H1 (cell line): ENCODE data around the gene CDC14B. TPM values are rescaled to one million over a fixed set of nuclear protein-coding genes. Genes with fewer than 3 reads are reported as not detected.

Experiments
- CTCF ChIA-PET: fragments of 300-600 bp; sonication (Branson Sonifier 250); formaldehyde crosslinking; loops from one replicate; lab custom pipeline; 2021; ENCODE audit not compliant: partially characterized antibody; lab: Charles Lee
- POLR2A ChIA-PET: fragments of 300-600 bp; sonication (Branson Sonifier 250); formaldehyde crosslinking; loops from one replicate; lab custom pipeline; 2021; ENCODE audit warnings: inconsistent platforms; ENCODE audit not compliant: partially characterized antibody; lab: Charles Lee
- DNase-seq, 2 experiments: peaks; one replicate each; pipeline versions ENCODE4 v3.0.0 to v3.0.0-alpha.2; 2010 to 2022; ENCODE audit warnings: low spot score in 2 of 2, low read depth in 1 of 2, mixed read lengths in 1 of 2
- FAIRE-seq: peaks from 2 replicates; lab custom pipeline; 2011; peaks lifted over from hg19 to GRCh38; lab: Jason Lieb, UNC
- H2AFZ ChIP-seq: 2 replicates; pipeline ENCODE4 v1.8.1; 2012; ENCODE audit warnings: low read length, inconsistent platforms
- H2AK5ac ChIP-seq: 2 replicates; pipeline ENCODE4 v1.6.1; 2013; ENCODE audit warnings: low read depth, low read length
- H2BK120ac ChIP-seq: replicated peaks from 2 replicates; pipeline ENCODE3; 2013; ENCODE audit warnings: low read depth, low read length, inconsistent platforms
- H2BK12ac ChIP-seq: 2 replicates; pipeline ENCODE4 v1.6.1; 2013; ENCODE audit warnings: low read depth, low read length
- H2BK15ac ChIP-seq: 2 replicates; pipeline ENCODE4 v1.6.1; 2013; ENCODE audit warnings: low read length
- H2BK20ac ChIP-seq: 2 replicates; pipeline ENCODE4 v1.6.1; 2013; ENCODE audit warnings: low read length
- H2BK5ac ChIP-seq: 2 replicates; pipeline ENCODE4 v1.6.1; 2013; ENCODE audit warnings: low read depth, low read length
- H3K14ac ChIP-seq: 2 replicates; pipeline ENCODE4 v1.6.1; 2013; ENCODE audit warnings: inconsistent platforms; ENCODE audit not compliant: insufficient read length
- H3K18ac ChIP-seq: 2 replicates; pipeline ENCODE4 v1.6.1; 2013; ENCODE audit warnings: low read length; ENCODE audit errors: extremely low read depth
- H3K23ac ChIP-seq: 2 replicates; pipeline ENCODE4 v1.6.1; 2013; ENCODE audit warnings: inconsistent platforms; ENCODE audit not compliant: insufficient read length
- H3K23me2 ChIP-seq: 2 replicates; pipeline ENCODE4 v1.6.1; 2013; ENCODE audit warnings: low read depth, low read length
- H3K27ac ChIP-seq: 2 replicates; pipeline ENCODE4 v1.6.1; 2011; ENCODE audit warnings: low read depth, low read length, inconsistent platforms
- H3K27me3 ChIP-seq, 4 experiments: replicated peaks in 1 of 4; 1 replicate in 1 of 4; 2 replicates in 3 of 4; pipeline versions ENCODE4 v1.6.1 to v1.8.1; 2011 to 2013; ENCODE audit warnings: low read length in 3 of 4, mild to moderate bottlenecking in 3 of 4, inconsistent platforms in 2 of 4, mixed read lengths in 2 of 4, moderate library complexity in 1 of 4; ENCODE audit not compliant: control insufficient read depth in 3 of 4, insufficient read depth in 3 of 4; ENCODE audit errors: extremely low read depth in 1 of 4
- H3K36me3 ChIP-seq, 4 experiments: 2 replicates each; pipeline versions ENCODE4 v1.6.1 to v1.8.1; 2011 to 2013; ENCODE audit warnings: mild to moderate bottlenecking in 4 of 4, low read length in 3 of 4, moderate library complexity in 2 of 4, control low read depth in 1 of 4, inconsistent platforms in 1 of 4; ENCODE audit not compliant: insufficient read depth in 4 of 4, control insufficient read depth in 2 of 4
- H3K4ac ChIP-seq: replicated peaks from 2 replicates; pipeline ENCODE3; 2013; ENCODE audit warnings: low read length, low read depth, mixed read lengths, inconsistent platforms; ENCODE audit not compliant: insufficient read length
- H3K4me1 ChIP-seq, 4 experiments: replicated peaks in 1 of 4; 1 replicate in 1 of 4; 2 replicates in 3 of 4; pipeline versions ENCODE4 v1.6.1 to v1.8.1; 2011 to 2013; ENCODE audit warnings: low read length in 3 of 4, inconsistent platforms in 2 of 4, mixed read lengths in 1 of 4; ENCODE audit not compliant: insufficient read depth in 4 of 4, control insufficient read depth in 3 of 4
- H3K4me2 ChIP-seq, 2 experiments: 2 replicates each; pipeline versions ENCODE4 v1.6.1 to v1.8.1; 2011 to 2013; ENCODE audit warnings: low read depth in 2 of 2, low read length in 2 of 2, control low read depth in 1 of 2, inconsistent platforms in 1 of 2, mild to moderate bottlenecking in 1 of 2; ENCODE audit not compliant: insufficient read depth in 1 of 2
- H3K4me3 ChIP-seq, 4 experiments: fragments of 200-600, 300-600 bp in 1 of 4; sonication (generic), shearing (Covaris generic), sonication (Bioruptor Twin) in 1 of 4; 2 replicates each; pipeline versions ENCODE4 v1.5.1 to v1.8.1; 2011 to 2016; ENCODE audit warnings: low read length in 4 of 4, low read depth in 3 of 4, control low read depth in 2 of 4, inconsistent platforms in 2 of 4, mild to moderate bottlenecking in 2 of 4, mixed read lengths in 1 of 4, moderate library complexity in 1 of 4; ENCODE audit not compliant: insufficient read depth in 2 of 4; ENCODE audit errors: extremely low read depth in 1 of 4
- H3K56ac ChIP-seq: replicated peaks from 2 replicates; pipeline ENCODE3; 2013; ENCODE audit warnings: low read depth, mild to moderate bottlenecking, mixed read lengths, low read length, inconsistent platforms; ENCODE audit not compliant: insufficient read length
- H3K79me1 ChIP-seq: 2 replicates; pipeline ENCODE4 v1.6.1; 2013; ENCODE audit warnings: low read depth, low read length, control low read depth
- H3K79me2 ChIP-seq, 2 experiments: 2 replicates each; pipeline versions ENCODE4 v1.6.1 to v1.8.1; 2012 to 2013; ENCODE audit warnings: low read length in 2 of 2, mild to moderate bottlenecking in 2 of 2, inconsistent platforms in 1 of 2; ENCODE audit not compliant: insufficient read depth in 2 of 2, control insufficient read depth in 1 of 2
- H3K9ac ChIP-seq, 4 experiments: replicated peaks in 1 of 4; 1 replicate in 1 of 4; 2 replicates in 3 of 4; pipeline versions ENCODE4 v1.6.1 to v1.8.1; 2011 to 2013; ENCODE audit warnings: low read depth in 3 of 4, low read length in 3 of 4, control low read depth in 2 of 4, mild to moderate bottlenecking in 2 of 4, moderate library complexity in 2 of 4, inconsistent platforms in 1 of 4; ENCODE audit errors: extremely low read depth in 1 of 4
- H3K9me3 ChIP-seq, 2 experiments: 2 replicates each; pipeline versions ENCODE4 v1.6.1 to v1.8.1; 2012 to 2013; ENCODE audit warnings: mild to moderate bottlenecking in 2 of 2, moderate library complexity in 2 of 2, control low read depth in 1 of 2, inconsistent platforms in 1 of 2, low read depth in 1 of 2, low read length in 1 of 2, mixed read lengths in 1 of 2; ENCODE audit not compliant: insufficient read depth in 2 of 2
- H4K20me1 ChIP-seq, 2 experiments: replicated peaks in 1 of 2; 2 replicates each; pipeline versions ENCODE3 to v1.8.1; 2011 to 2013; ENCODE audit warnings: inconsistent platforms in 2 of 2, low read length in 2 of 2, mild to moderate bottlenecking in 1 of 2; ENCODE audit not compliant: insufficient read depth in 2 of 2, control insufficient read depth in 1 of 2
- H4K5ac ChIP-seq: 2 replicates; pipeline ENCODE4 v1.6.1; 2013; ENCODE audit warnings: low read length, low read depth, mixed read lengths, inconsistent platforms; ENCODE audit not compliant: insufficient read length
- H4K8ac ChIP-seq: 2 replicates; pipeline ENCODE4 v1.8.0; 2013; ENCODE audit warnings: mild to moderate bottlenecking, moderate library complexity, low read length, inconsistent platforms; ENCODE audit not compliant: insufficient read depth; ENCODE audit errors: extremely low read depth
- H4K91ac ChIP-seq: replicated peaks from 2 replicates; pipeline ENCODE3; 2013; ENCODE audit warnings: low read length, mixed read lengths, inconsistent platforms; ENCODE audit not compliant: insufficient read length
- ATF2 ChIP-seq: IDR thresholded peaks from 2 replicates; pipeline ENCODE4 v1.6.1; 2012; ENCODE audit warnings: low read length, inconsistent platforms
- JUN ChIP-seq: IDR thresholded peaks from 2 replicates; pipeline ENCODE4 v1.6.1; 2011; ENCODE audit warnings: low read depth, mild to moderate bottlenecking, improper control_type of control experiment, low read length
- NANOG ChIP-seq: IDR thresholded peaks from 2 replicates; pipeline ENCODE4 v1.6.1; 2011; ENCODE audit warnings: low read length, low read depth, mild to moderate bottlenecking, inconsistent platforms; ENCODE audit not compliant: insufficient read depth, poor library complexity, severe bottlenecking
- PHF8 ChIP-seq: fragments of 200-600 bp; sonication (generic); conservative IDR thresholded peaks from 2 replicates; pipeline ENCODE4 v1.7.1; 2012; ENCODE audit warnings: low read depth, mild to moderate bottlenecking, inconsistent platforms, low read length, moderate library complexity
- RAD21 ChIP-seq, 2 experiments: IDR thresholded peaks in 1 of 2; conservative IDR thresholded peaks in 1 of 2; 2 replicates each; pipeline ENCODE4 v1.6.1; 2011; ENCODE audit warnings: low read depth in 2 of 2, low read length in 2 of 2, improper control_type of control experiment in 1 of 2, inconsistent platforms in 1 of 2, mild to moderate bottlenecking in 1 of 2, moderate library complexity in 1 of 2
- SP4 ChIP-seq: IDR thresholded peaks from 2 replicates; pipeline ENCODE4 v1.6.1; 2012; ENCODE audit warnings: low read length, inconsistent platforms
- TAF1 ChIP-seq: IDR thresholded peaks from 2 replicates; pipeline ENCODE4 v1.6.1; 2011; ENCODE audit warnings: mild to moderate bottlenecking, low read depth, low read length
- WGBS, 2 experiments: shearing (Covaris generic) in 1 of 2; methylation state at CpG; one replicate each; pipeline versions ENCODE4 v1.1.6 to v1.1.7; 2013 to 2015; ENCODE audit warnings: low lambda C conversion rate in 2 of 2, mixed read lengths in 2 of 2, inconsistent platforms in 1 of 2, low coverage in 1 of 2, missing lambda C conversion rate in 1 of 2; ENCODE audit not compliant: insufficient replicate concordance in 2 of 2, insufficient coverage in 1 of 2, insufficient read length in 1 of 2; ENCODE audit errors: extremely low coverage in 1 of 2, missing lambda C conversion rate in 1 of 2; 5-methylcytosine and 5-hydroxymethylcytosine counted together
- polyA plus RNA-seq, 7 experiments: library from polyadenylated mRNA; depleted of rRNA in 3 of 7; stranded (reverse) in 5 of 7; unstranded in 2 of 7; fragments of >200 nt in 5 of 7; fragments of 200-250 nt in 2 of 7; gene quantifications; 1 replicate in 5 of 7; 2 replicates in 1 of 7; 4 replicates in 1 of 7; pipeline versions ENCODE4 v1.2.1 to v1.2.3, GENCODE V29; 2011 to 2013; ENCODE audit warnings: missing spikeins in 2 of 7, mixed read lengths in 2 of 7
- total RNA-seq: library from RNA; stranded (reverse); fragmentation: NEBNext Ultra II Directional; extraction: Animal tissue kit (Norgen Biotek cat#: 25700); gene quantifications from 2 replicates; pipeline ENCODE4 v1.2.1, GENCODE V29; 2021

CDC14B gene
- total and polyA plus RNA-seq, 2 of the 8 experiments (the other 6 are each of a cell fraction or from before 2014, with no cell fraction given): 17.2 to 44.6 TPM

DNA sequence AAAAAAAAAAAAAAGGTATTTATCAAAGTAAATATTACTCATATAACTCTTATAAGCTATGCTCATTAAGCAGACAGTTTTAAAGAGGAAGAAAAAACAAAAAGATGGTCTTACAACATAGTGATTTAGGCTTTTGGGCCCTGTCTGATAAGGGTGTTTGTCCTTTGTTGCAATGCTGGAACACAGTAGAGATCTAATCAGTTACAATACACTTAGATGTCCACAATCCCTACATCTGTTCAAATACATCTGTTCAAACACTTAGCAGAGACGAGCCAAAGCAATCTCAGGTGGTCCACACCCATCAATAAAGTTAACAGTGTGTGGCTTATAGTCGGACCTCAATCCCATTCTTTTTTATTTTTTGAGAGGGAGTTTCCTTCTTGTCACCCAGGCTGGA, 24.5 kb upstream of the CDC14B start:
- H4K5ac ChIP-seq: no peak overlapping the region
- no peak overlapping the region for H2AFZ ChIP-seq
- no peak overlapping the region for H2AK5ac ChIP-seq
- H4K20me1 ChIP-seq: no peaks in the 10 kb centered on the region
- no peaks in the 10 kb centered on the region for H3K9me3 ChIP-seq
- H3K79me1 ChIP-seq: no peaks in the 10 kb centered on the region
- no peak for FAIRE-seq
- no peak overlapping the region for H2BK12ac ChIP-seq
- no peak overlapping the region for H4K91ac ChIP-seq
- no peak overlapping the region for H3K14ac ChIP-seq
- TF ChIP-seq SP4 (no peak), ATF2 (no peak), TAF1 (no peak), RAD21 (IDR thresholded peaks at IDR 0.05 in 1 of 2, conservative IDR thresholded peaks at IDR 0.05 in 1 of 2; ENCODE audit: low read depth in 2 of 2, low read length in 2 of 2) (no peak), NANOG (no peak), PHF8 (no peak), JUN (no peak)
- no peak overlapping the region for H3K9ac ChIP-seq
- POLR2A ChIA-PET: no interaction called here
- CTCF ChIA-PET: no interaction called here
- no peaks in the 10 kb centered on the region for H3K27me3 ChIP-seq
- DNase-seq: no peak
- H3K23ac ChIP-seq: no peak overlapping the region
- no peak overlapping the region for H3K4me2 ChIP-seq
- no peak overlapping the region for H3K27ac ChIP-seq
- H3K56ac ChIP-seq: no peak overlapping the region
- WGBS, 2 experiments: 85% methylated on average over 2 of the region's 2 CpGs; no CpG with 5 or more reads in 1 of the 2 experiments
- H2BK20ac ChIP-seq: no peak overlapping the region
- no peak overlapping the region for H2BK120ac ChIP-seq
- no peaks in the 10 kb centered on the region; a peak in 1 of 4 replicates for H3K79me2 ChIP-seq
- no peaks in the 10 kb centered on the region for H3K4me1 ChIP-seq
- H3K4me3 ChIP-seq: no peak overlapping the region
- no peak overlapping the region for H3K4ac ChIP-seq
- H2BK5ac ChIP-seq: no peak overlapping the region
- no peak overlapping the region for H3K18ac ChIP-seq
- no peaks in the 10 kb centered on the region for H3K23me2 ChIP-seq
- no peak overlapping the region for H4K8ac ChIP-seq
- peaks cover 0 to 3% (median 1%) of the 10 kb centered on the region in 4 experiments; a peak in 1 of 8 replicates for H3K36me3 ChIP-seq
- H2BK15ac ChIP-seq: no peak overlapping the region
